Embryonic facial prominence (tissue), 1 donor: ENCODE results near the gene CTBP1.

Experiments used
- DNase-seq: peaks from one replicate; pipeline ENCODE4 v3.0.0-alpha.2; 2016; ENCODE audit errors: extremely low spot score

The CTBP1 gene

DNA sequence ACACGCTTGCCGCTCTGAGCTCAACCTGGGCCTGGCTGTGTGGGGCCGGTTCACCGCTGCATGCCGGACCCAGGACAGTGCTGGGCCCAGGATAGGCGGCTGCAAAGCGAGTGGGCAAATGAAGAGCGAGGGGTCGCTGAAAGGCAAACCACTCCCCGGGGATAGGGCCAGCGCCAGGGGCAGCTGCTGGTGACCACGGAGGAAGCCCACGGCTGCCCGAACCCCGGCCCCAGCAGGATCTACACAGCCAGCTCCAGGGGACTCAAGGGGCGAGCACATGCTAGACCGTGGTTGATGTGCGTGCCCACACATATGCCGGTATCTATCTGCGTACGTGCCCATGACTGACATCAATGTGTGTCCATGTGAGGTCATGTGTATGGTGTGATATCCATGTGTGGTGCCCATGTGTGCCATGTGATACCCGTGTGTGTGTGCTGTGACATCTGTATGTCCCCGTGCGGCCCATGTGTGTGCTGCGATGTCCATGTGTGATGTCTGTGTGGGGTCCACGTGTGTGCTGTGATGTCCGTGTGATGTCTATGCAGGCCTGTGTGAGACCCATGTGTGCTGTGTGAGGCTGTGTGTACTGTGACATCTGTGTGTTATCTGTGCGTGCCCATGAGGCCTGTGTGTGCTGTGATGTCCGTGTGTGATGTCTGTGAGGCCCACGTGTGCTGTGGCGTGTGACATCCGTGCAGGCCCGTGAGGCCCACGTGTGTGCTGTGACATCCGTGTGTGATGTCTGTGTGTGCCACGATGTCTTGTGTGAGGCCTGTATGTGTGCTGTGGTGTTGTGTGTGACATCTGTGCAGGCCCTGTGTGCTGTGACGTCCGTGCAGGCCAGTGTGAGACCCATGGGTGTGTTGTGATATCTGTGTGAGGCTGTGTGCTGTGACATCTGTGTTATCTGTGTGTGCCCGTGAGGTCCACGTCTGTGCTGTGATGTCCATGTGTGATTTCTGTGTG, 24.8 kb downstream of the CTBP1 start:
- no peak for DNase-seq

DNA sequence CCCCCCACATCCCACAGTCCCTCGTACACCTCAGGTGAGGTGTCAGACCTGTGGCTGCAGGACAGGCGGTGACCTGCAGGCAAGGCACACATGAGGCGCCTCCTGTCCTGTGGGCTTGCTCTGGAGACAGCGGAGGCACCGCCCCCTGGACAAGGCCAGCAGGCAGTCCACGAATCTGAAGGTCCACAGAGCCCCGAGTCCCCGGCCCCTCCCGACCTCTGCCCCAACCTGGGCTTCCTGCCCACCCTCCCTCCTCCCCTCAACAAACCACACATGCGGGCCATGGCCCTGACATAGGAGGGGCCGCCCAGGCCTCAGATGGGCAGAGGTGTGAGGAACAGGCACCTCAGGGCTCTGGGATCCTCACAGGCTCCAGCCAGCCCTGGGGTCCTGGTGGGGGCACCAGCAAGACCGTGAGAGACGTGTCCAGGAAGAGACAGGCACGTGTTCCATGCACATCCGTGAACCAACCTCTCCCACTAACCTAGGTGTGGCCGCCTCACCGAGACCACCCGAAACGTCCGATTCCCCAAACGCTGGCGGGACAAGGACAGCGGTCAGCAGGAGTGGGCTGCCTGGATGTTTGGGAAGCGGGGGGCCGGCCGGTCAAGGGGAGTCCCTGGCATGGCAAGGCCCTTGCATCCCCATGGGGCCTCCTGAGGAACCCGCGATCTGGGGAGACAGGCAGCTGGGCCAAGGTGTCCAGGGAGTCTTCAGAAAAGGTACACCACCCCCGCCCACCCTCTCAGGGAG, 25.8 kb downstream of the CTBP1 start:
- no peak for DNase-seq

DNA sequence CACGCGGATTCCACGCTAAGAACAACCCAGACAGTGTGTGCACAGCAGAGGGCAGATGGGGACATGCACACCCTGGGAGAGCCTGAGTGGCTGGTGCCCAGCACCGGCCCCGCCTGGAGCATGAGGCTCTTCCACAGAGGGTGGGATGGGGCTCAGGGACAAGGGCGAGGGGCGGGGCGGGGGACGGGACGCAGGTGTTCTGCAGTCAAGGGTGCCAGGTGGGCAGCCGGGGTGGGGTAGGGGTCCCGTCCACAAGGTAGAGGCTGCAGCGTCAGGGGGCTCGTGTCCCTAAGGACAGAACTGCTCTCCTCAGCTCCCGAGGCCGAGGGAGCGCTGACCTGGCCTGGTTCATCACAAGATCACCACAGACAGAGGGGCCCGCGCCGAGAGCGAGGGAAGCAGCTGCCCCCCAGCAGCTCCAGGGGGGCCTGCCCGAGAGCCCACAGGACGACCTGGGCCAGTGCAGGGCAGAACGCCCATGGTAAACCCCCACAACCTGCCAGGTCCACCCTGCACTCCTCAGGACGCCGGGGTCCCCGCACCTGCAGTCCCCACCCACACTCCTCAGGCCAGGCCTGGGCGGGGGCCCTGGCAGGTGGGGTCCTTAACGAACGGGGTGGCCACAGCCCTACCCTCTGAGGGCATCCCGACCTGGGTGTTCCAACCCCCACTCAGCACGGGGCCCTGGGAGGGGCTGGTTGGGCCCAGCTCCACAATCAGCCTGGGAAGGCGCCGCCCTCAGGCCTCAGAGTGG, 26.7 kb downstream of the CTBP1 start:
- DNase-seq = no peak

DNA sequence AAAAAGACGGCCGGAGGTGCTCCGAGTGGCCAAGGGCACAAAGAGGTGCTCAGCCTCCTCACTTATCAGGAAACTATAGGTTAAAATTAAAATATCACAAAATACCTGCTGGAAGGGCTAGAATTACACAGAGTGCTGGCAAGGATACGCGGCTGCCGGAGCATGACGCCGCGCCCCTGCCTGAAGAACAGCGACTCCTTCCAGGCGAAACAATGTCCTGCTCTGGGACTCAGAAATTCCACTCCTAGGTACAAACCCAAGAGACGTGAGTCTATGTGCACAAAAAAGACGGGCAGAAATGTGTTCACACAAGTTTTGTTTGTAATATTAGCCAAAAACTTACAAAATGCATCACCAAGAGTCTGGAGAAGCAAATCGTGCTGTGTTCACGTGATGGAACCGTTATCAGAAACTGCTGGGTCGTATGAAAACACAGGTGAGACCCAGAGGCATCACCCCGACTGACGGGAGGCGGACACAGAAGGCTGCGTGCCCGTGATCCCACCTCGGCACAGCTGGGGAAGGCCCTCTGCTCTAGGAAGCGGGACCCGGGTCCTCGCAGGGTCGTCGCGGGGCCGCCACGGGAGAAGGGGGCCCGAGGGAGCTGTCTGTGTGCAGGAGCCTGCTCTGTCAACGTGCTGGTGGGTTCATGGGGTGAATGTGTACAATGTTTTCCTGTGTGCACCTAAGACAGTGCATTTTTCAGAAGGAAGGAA, 27.6 kb downstream of the CTBP1 start:
- no peak for DNase-seq

DNA sequence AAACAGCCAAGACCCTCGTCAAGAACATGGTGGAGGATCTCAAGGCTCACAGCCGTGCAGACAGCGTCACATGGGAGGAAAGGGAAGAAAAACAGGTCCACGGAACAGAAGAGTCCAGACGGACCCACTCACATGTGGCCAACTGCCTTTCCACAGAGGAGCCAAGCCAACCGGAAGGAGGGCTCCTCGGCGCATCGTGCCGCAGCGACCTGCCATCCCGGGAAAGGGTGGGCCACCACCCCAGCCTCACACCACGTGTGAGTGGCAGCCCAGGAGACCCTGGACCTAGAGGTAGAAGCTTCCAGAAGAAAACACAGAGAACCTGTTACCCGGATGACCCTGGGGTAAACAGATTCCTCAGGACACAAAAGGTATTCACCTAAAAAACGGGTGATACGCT, 28.4 kb downstream of the CTBP1 start:
- DNase-seq = no peak

DNA sequence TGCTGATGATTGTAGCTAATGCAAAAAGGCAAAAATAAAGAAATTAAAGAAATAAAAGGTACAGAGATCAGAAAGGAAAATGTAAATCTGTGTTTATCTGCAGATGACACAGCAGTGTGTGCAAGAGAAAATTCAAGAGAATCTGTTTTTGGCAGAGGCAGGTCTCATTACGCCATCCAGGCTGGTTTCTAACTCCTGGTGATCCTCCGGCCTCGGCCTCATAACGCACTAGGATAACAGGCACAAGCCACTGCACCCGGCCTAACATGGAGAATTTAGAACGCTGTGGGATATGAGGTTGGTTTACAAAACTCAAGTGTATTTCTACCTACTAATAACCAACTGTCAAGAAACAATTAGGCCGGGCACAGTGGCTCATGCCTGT, 29.4 kb downstream of the CTBP1 start:
- no peak for DNase-seq

DNA sequence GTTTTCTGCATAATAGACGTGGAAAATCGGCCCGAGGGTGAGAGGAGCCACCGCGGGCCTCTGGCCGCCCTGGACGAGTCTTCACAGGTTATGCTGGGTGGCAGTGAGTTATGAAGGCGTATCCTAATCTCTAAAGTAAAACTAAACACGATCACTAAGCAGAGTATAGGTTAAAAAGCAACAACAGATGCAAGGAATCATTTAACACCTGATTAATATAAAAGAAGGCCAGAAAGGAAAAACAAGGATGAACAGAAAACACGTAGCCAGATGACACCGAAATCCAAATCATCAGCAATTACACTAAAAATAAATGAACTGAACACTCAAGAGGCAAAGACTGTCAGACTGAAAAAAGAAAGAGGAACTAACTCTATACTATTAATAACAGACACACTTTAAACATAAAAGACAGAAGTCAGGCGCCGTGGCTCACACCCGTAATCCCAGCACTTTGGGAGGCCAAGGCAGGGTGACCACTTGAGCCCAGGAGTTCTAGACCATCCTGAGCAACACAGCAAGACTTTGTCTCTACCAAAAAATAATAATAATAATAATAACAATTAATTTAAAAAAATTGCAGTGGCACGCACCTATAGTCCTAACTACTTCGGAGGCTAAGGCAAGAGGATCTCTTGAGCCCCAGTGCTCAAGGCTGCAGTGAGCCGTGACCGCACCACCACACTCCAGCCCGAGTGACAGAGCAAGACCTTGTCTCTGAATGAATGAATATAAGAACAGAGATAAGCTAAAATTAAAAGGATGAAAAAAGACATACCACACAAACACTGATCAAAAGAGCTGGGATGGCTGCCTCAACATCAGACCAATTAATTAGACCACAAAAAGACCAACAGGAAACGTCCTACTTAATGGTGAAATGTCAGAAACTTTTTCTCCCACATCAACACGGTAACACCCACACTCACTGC, 30.0 kb downstream of the CTBP1 start:
- no peak for DNase-seq

DNA sequence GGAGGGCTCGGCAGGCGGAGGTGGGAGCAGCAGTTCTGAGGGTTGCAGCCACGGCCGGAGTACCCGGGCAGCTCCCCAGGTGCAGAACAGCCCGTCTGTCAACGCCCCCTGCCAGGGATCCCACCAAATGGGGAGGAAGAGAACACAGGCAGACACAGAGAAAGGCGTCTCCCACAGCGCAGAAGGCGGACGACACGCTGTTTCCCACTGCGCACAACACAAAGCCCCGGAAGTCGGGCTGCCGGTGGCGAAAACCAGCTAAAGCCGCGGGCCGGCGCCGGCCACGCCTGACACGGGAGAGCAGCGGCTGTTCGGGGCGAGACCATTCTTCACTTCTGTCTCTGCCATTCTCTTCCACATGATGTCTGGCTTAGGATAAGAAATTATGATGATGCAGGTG, 31.6 kb downstream of the CTBP1 start:
- DNase-seq = no peak

DNA sequence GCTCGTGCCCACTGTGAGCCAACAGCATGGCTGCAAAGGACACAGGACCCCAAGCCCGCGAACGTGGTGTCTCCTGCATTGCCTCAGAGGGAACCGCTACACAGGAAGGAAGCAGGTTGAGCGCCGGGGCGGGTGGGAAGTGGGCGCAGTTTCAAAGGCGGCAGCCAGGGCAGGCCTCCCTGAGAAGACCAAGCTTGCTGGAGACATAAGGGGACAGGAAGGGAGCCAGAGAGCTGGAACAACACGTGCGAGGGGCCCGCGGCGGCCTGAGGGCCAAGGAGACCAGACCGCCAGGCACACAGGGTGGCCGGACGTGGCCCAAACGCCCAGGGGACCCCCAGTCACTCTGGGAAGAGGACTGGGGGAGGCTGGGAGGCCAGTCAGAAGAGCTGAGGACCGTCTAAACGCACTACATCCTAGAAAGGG, 32.0 kb downstream of the CTBP1 start:
- no peak for DNase-seq

DNA sequence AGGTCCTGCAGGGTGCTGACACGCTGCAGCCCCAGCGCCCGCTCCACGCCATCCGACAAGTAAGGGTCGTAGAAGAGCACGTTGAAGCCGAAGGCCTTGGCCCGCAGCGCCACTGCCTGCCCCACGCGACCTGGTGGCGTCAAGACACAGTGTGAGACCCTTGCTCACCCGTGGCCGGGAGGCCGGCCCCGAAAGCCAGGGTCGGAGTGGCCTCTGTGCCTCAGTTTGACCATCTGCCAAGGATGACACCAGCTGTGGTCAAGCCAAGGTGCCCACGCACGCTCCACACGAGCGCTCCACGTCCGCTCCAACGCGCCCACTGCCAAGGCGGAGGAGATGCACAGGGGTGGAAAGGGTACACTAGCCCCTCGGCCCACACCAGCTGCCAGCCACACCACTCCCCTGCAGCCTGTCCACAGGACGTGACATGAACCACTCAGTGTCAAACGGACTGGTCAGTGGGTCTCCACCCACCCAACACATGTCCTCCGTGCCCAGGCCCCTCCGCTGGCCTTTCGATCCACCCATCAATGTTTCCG, 32.8 kb downstream of the CTBP1 start:
- no peak for DNase-seq

DNA sequence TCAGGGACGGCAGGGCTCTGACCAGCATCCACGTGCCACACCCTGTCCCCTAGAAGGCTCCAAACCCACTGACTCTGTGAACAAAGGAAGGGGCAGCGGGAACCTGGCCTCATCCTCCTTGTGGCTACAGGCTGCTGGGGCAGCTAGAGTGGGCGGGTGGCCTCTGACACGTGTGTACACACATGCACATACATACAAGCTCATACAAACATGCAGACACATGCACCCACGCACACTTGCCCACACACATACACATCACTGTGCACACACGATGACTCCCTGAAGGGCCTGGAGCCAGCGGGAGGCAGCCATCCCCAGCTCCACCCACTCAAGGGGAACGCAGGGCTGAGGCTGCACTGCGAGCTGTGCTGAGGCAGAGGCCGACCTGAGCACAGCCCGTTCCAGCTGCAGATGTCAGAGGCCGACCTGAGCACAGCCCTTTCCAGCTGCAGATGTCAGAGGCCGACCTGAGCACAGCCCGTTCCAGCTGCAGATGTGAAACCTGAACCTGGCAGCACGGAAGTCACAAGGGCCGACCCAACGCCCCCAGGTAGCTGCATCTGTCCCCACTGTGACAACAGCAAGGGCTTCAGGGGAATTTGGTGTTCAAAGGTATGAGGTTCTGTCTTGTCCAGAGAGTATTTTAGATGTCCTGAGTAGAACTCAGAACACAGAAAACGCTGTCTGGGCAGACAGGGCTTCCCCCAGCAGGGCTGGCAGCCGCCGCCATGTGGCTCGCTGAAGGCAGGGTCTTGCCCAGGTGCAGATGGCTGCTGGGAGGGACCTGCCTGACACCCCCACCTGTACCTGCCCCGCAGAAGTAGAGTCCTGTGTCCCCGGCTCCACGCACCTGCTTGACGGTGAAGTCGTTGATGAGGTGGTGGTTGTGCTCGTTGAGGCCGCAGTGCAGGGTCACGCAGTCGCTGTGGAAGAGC, 33.5 kb downstream of the CTBP1 start:
- DNase-seq = no peak

DNA sequence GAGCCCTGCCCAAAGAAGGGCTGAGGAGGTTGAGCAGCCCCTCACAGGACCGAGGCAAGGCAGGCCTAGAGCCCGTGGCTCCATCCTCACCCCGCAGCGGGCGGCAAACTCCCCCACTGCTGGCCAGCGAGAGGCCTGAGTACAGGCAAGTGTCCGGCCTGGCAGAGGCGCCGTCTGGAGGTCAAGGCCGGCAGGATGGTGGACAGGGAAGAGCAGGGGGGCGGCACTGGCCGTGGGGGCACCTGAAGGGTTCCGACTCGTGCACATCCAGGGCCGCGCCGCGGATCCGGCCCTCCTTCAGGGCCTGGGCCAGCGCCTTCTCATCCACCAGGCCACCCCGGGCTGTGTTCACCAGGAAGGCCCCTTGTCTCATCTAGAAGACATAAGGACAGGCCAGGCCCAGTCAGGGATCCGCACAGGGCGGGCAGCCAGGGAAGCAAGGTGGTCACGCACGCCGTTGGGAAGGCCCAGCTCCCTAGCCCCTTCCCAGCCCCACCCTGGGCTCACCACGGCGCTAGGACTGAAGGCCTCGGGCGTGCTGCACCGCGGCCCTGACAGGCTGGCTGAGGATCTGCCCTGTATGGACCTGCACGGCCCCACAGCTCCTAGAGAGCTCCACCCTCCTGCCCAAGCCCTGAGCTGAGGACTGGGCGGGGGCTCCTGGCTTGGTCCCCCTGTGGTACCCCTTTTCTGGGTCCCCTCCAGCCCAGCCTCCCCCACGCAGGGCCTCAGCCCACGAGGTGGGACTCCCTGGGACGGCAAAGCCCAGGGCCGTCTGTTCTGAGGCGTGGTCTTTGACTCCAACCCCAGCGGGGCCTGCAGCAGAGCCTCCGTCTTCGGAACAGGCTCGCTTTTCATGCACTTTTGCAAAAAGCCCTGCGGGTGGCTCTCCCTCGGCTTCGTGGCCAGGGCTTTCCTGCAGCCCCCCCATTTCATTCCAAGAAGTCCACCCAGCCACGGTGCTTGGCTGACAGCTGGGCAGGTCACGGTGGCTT, 34.5 kb downstream of the CTBP1 start:
- DNase-seq = no peak

DNA sequence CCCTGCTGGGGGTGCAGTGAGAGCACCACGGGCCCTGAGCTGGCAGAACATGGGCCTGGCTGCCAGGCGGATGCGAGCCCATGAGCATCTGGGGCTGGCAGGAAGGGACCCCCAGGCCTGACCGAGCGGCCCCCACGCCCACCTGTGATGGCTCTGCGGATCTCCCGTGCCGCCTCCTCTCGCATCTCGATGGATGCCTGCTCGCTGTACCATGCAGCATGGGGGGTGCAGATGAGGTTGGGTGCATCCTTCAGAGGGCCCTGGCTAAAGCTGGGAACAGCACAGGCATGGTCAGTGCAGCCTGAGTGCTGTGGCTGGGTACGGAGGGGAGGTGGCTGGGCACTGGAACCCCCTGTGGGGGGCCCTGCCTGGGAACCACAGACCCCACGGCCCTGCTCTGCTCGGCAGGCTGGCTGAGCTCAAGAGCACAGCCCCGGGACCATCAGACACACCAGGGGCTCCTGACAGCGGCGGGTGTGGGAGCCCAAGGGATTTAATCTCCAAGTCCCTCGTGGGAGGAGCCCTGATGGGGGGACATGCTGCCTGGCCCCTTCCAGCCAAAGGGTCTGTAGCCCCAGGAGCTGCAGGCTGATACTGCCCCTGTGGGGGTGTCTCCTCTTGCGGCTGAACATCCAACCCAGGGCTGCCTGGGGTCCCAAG, 35.5 kb downstream of the CTBP1 start:
- no peak for DNase-seq

DNA sequence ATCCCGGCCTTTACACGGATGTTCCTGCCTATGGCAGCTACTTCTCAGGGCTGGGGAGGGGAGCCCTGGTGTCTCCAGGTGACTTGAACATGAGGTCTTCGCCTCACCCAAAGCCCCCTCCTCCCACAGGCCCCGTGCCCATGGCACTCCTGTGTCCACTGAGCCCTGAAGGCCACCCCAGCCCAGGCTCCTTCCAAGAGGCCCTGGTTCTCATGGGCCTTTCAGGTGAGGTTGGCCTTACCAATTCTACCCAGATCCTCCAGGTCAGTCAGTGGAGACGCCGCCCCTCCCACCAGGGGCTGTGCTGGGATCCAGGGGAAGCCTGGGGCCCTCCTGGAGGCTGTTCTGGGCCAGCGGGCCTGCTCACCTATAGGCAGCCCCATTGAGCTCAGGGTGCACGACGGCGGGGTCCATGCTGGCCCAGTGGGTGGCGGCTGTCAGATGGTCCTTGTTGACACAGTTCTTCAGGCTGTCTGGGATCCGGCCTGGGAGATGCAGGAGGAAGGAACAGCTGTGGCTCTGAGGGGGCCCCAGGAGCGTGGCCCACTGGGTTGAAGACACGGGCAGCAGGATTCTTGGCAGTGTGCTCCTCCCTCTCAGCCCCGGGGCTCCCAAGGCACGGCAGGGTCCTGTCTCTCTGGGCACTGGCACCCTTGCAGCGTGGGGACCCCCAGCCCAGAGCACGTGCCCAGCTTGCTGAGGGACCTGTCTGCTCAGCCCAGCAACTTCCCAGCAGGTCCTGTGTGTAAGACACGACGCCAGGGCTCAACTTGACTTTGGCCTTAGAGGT, 36.2 kb downstream of the CTBP1 start:
- no peak for DNase-seq

DNA sequence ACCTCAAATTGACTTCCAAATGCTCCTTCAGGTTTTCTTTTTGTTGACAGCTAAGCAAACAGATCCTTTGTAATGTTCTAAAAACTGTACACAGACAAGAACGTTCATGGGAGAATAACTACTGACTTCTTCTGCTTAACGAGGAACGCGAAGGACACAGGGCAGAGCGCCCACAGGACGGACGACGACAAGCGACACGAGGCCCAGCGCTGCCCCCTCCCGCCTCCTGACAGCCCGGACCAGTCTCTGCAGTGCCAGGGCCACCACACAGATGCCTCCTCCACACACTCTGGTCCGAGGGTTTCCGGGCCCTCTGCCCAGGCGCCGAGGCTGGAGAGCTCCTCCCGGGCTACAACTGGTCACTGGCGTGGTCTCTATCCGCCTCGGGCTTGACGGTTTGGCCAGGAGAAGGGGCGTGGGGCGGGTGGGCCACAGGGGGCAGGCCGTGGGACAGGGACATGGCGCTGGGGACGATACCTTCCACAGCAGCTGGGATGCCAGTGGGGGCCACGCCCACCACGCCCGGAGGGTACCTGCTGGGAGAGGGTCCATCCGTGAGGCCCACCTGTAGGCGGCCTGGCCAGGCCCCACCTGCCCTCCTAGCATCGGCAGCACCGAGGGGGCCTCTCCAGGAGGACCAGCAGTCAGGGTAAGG, 36.9 kb downstream of the CTBP1 start:
- DNase-seq = no peak

DNA sequence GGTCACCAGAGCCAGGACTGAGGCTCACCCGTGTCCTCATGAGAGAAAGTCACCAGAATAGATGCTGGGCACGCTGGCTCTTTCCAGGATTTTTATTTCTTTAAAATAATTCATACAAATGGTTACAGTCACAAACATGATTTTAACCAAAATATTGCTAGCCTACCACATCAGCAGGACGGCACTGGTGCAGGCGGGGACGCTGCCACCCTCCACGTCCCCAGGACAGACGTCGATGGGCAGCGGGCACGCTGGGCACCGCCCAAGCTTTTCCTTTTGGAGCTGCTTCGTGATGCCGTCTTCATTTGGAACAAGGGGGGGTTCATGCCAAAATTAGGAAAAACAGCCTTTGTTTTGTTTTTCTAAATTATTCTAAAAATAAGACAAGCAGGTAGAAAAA, 37.6 kb downstream of the CTBP1 start:
- DNase-seq = no peak
